ENCODE measurements around the gene MYOZ3. TPM values are rescaled to one million over a fixed set of nuclear protein-coding genes. Genes with fewer than 3 reads are reported as not detected.

MYOZ3 gene
- total RNA-seq, 6 experiments from 2014 or later, result 0.05 to 0.14 TPM; not detected in 4

GRCh38 chr5:150642567-150642927 lies 18.5 kb upstream of the MYOZ3 start:
- TF ChIP-seq CTCF (IDR thresholded peaks at IDR 0.05), result no peak
- Mint-ChIP-seq H3K9me3 (no peaks in the 10 kb centered on the region), H3K27me3 (ENCODE audit: insufficient read depth) (no peaks in the 10 kb centered on the region; the same call in 1 of the 2 replicates), H3K4me3 (peak overlapping the region; percentile 89), H3K36me3 (ENCODE audit: low read depth) (no peaks in the 10 kb centered on the region), H3K4me1 (ENCODE audit: low read depth) (peaks cover 84% of the 10 kb centered on the region), H3K27ac (peak overlapping the region; percentile 94)
- DNase-seq, result peak; percentile 83

- Mint-ChIP-seq H3K36me3 (ENCODE audit: low read depth) (peaks cover under 1% of the 10 kb centered on the region), H3K9me3 (no peaks in the 10 kb centered on the region), H3K4me1 (ENCODE audit: low read depth) (peaks cover 78% of the 10 kb centered on the region), H3K27ac (peak overlapping the region; percentile 94), H3K4me3 (peak overlapping the region; percentile 89), H3K27me3 (ENCODE audit: insufficient read depth) (no peaks in the 10 kb centered on the region; the same call in 1 of the 2 replicates)
- no peak for TF ChIP-seq CTCF (IDR thresholded peaks at IDR 0.05)
- no peak for DNase-seq
Measured at GRCh38 chr5:150642991-150643710, 17.9 kb upstream of the MYOZ3 start.

- Mint-ChIP-seq H3K9me3 (no peaks in the 10 kb centered on the region), H3K27ac (peak overlapping the region; percentile 76), H3K36me3 (ENCODE audit: low read depth) (peaks cover 8% of the 10 kb centered on the region), H3K4me1 (ENCODE audit: low read depth) (peaks cover 69% of the 10 kb centered on the region), H3K4me3 (peak overlapping the region; percentile 55), H3K27me3 (ENCODE audit: insufficient read depth) (no peaks in the 10 kb centered on the region; the same call in 1 of the 2 replicates)
- no peak for DNase-seq
- TF ChIP-seq CTCF (IDR thresholded peaks at IDR 0.05), result no peak
Measured at GRCh38 chr5:150644058-150644457, 17.0 kb upstream of the MYOZ3 start.

GRCh38 chr5:150644514-150644913 lies 16.5 kb upstream of the MYOZ3 start:
- no peak for DNase-seq

GRCh38 chr5:150645070-150645700 lies 15.9 kb upstream of the MYOZ3 start:
- Mint-ChIP-seq H3K4me3 (peak overlapping the region; percentile 55), H3K9me3 (no peaks in the 10 kb centered on the region), H3K27me3 (ENCODE audit: insufficient read depth) (no peaks in the 10 kb centered on the region; the same call in 1 of the 2 replicates), H3K27ac (peak overlapping the region; percentile 76), H3K36me3 (ENCODE audit: low read depth) (peaks cover 8% of the 10 kb centered on the region), H3K4me1 (ENCODE audit: low read depth) (peaks cover 58% of the 10 kb centered on the region)
- no peak for TF ChIP-seq CTCF (IDR thresholded peaks at IDR 0.05)
- peak; percentile 83 for DNase-seq

More at GRCh38 chr5:150644514-150644913, 16.5 kb upstream of the MYOZ3 start:
- Mint-ChIP-seq H3K9me3 (no peaks in the 10 kb centered on the region), H3K4me1 (ENCODE audit: low read depth) (peaks cover 65% of the 10 kb centered on the region), H3K27ac (peak overlapping the region; percentile 76), H3K36me3 (ENCODE audit: low read depth) (peaks cover 8% of the 10 kb centered on the region), H3K27me3 (ENCODE audit: insufficient read depth) (no peaks in the 10 kb centered on the region; the same call in 1 of the 2 replicates), H3K4me3 (peak overlapping the region; percentile 55)
- no peak for TF ChIP-seq CTCF (IDR thresholded peaks at IDR 0.05)
